Upper lobe of right lung (tissue), 1 donor: ENCODE results near the gene SPATS2. TPM values are rescaled to one million over a fixed set of nuclear protein-coding genes. Genes with fewer than 3 reads are reported as not detected.
"Not testable (repeated sequence)": the region's sequence is repeated elsewhere in the genome, so short reads cannot be mapped to it uniquely, and the experiment has no call there.

Experiments
- ATAC-seq: fragments of 200-7000 bp; cut with Tn5 transposase; one replicate; pipeline ENCODE4 v1.9.1; 2020; ENCODE audit warnings: mild to moderate bottlenecking, moderate library complexity
- DNase-seq: peaks from one replicate; pipeline ENCODE4 v3.0.0-alpha.2; 2020
- H3K27ac ChIP-seq: fragments of 200-600 bp; one replicate; pipeline ENCODE4 v1.8.0; 2022
- H3K27me3 ChIP-seq: fragments of 200-600 bp; one replicate; pipeline ENCODE4 v1.8.0; 2022; ENCODE audit warnings: mild to moderate bottlenecking
- H3K36me3 ChIP-seq: fragments of 200-600 bp; one replicate; pipeline ENCODE4 v1.8.0; 2022
- H3K4me1 ChIP-seq: fragments of 200-600 bp; one replicate; pipeline ENCODE4 v1.8.0; 2022
- H3K4me3 ChIP-seq: fragments of 200-600 bp; one replicate; pipeline ENCODE4 v1.8.0; 2022; ENCODE audit warnings: mild to moderate bottlenecking
- H3K9me3 ChIP-seq: fragments of 200-600 bp; one replicate; pipeline ENCODE4 v1.8.0; 2022
- intact Hi-C: fragments of 100-400 bp; cut with DNase I; formaldehyde crosslinking; loops from one replicate; pipeline ENCODE4 v1.11.0; 2022
- total RNA-seq: library from RNA; stranded (reverse); fragmentation: NEBNext Ultra II Directional; extraction: Animal tissue kit (Norgen Biotek cat#: 25700); gene quantifications from one replicate; pipeline ENCODE4 v1.2.1, GENCODE V29; 2021
- TF ChIP-seq, protein P1 (sequence below): fragments of 200-600 bp; IDR thresholded peaks from one replicate; pipeline ENCODE4 v1.8.0; 2022; ENCODE audit warnings: antibody characterized with exemption
- donor health status: DM: no; HTN: yes; CAD: no; lungs with severe emphysema.

Gene SPATS2
- total RNA-seq, 1 donor from 2014 or later = 12.6 TPM

DNA sequence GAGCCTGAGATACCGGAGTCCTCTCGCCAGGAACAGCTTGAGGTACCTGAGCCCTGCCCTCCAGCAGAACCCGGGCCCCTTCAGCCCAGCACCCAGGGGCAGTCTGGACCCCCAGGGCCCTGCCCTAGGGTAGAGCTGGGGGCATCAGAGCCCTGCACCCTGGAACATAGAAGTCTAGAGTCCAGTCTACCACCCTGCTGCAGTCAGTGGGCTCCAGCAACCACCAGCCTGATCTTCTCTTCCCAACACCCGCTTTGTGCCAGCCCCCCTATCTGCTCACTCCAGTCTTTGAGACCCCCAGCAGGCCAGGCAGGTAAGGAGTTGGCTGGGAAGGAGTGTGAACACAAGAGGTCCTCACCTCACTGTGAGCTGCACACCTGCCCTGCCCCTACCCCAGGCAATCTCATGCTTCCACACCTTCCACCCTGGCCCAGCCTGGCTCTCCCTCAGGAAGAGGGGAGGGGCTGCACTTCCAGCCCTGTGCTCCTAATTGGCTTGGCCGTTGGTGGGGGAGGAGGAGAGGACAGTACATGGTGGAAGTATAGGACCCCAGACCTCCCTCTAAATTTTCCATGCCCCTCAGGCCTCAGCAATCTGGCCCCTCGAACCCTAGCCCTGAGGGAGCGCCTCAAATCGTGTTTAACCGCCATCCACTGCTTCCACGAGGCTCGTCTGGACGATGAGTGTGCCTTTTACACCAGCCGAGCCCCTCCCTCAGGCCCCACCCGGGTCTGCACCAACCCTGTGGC is 36.5 kb upstream of the SPATS2 start:
- H3K36me3 ChIP-seq = no peaks in the 10 kb centered on the region
- ATAC-seq (no peak), DNase-seq (peak; percentile 55)
- no peak overlapping the region for H3K27ac ChIP-seq
- peaks cover 4% of the 10 kb centered on the region for H3K4me1 ChIP-seq
- no peak overlapping the region for H3K4me3 ChIP-seq
- TF ChIP-seq, protein P1, sequence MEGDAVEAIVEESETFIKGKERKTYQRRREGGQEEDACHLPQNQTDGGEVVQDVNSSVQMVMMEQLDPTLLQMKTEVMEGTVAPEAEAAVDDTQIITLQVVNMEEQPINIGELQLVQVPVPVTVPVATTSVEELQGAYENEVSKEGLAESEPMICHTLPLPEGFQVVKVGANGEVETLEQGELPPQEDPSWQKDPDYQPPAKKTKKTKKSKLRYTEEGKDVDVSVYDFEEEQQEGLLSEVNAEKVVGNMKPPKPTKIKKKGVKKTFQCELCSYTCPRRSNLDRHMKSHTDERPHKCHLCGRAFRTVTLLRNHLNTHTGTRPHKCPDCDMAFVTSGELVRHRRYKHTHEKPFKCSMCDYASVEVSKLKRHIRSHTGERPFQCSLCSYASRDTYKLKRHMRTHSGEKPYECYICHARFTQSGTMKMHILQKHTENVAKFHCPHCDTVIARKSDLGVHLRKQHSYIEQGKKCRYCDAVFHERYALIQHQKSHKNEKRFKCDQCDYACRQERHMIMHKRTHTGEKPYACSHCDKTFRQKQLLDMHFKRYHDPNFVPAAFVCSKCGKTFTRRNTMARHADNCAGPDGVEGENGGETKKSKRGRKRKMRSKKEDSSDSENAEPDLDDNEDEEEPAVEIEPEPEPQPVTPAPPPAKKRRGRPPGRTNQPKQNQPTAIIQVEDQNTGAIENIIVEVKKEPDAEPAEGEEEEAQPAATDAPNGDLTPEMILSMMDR = no peak
- H3K9me3 ChIP-seq = no peaks in the 10 kb centered on the region
- intact Hi-C loops = no loop called here
- H3K27me3 ChIP-seq = peaks cover 33% of the 10 kb centered on the region

DNA sequence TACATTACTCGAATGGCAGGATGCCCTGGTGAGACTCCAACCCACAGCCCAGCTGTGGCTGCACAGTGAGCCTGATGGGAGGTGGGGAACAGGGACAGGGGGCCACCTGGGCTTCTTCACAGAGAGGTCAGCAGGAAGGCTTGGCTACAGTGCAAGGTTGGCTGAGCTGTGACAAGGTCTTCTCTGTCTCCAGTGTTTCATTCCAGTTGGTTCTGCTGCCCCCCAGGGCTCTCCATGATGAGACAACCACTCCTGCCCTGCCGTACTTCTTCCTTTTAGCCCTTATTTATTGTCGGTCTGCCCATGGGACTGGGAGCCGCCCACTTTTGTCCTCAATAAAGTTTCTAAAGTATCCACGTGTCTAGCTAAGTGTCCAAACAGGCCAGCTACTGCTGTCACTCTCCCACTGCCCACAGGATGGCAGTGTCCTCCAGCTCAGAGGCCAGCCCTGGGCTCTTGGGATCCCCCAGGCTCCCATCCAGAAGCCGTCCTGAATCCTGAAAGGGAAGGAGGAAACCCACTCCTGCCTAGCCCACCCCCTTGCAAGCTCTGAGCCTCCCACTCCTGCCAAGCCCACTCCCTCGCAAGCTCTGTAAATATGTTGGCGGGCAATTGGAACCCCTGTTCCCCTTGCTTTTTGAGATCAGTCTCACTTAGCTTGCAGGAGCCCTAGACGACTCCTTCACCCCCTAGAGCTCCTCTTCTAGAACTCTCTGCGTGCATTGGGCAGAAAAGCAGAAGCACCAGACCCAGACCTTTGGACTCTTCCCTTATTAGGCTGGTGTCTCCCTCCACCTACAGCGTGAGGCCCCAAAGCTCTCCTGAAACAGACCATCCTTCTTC is 35.7 kb upstream of the SPATS2 start:
- peak; percentile 80 for DNase-seq
- no peak overlapping the region for H3K4me3 ChIP-seq
- peaks cover 8% of the 10 kb centered on the region for H3K4me1 ChIP-seq
- H3K27ac ChIP-seq = no peak overlapping the region
- H3K36me3 ChIP-seq = no peaks in the 10 kb centered on the region
- peak; percentile 92 for ATAC-seq
- intact Hi-C loops = no loop called here
- TF ChIP-seq, protein P1 = peak; percentile 70
- H3K27me3 ChIP-seq = peaks cover 41% of the 10 kb centered on the region
- no peaks in the 10 kb centered on the region for H3K9me3 ChIP-seq

DNA sequence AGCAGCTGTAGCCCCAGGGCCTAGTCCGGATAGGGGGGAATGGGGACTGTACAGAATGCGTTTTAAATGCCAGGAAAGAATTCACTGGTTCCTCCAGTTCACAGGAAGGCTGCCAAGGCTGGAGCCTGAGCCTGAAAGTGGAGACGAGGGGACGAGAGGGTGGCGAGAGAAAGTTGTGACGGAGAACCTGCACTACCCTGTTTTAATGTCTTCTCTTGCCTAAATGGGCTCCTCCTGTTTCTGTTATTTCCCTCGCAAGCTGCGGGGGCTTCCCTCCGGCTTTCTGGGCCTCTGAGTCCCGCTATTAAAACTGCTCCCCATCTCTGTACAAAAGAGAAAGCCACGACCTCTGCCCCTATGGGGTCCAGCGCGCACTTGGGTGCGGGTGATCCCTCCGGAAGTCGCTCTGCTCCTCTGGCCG is 34.8 kb upstream of the SPATS2 start:
- Histone ChIP-seq H3K27ac (no peak overlapping the region), H3K9me3 (no peaks in the 10 kb centered on the region), H3K4me1 (peaks cover 17% of the 10 kb centered on the region), H3K27me3 (peaks cover 49% of the 10 kb centered on the region), H3K4me3 (no peak overlapping the region), H3K36me3 (no peaks in the 10 kb centered on the region)
- intact Hi-C loops = no loop called here
- DNase-seq = peak; percentile 21
- TF ChIP-seq, protein P1 = no peak
- ATAC-seq = no peak

DNA sequence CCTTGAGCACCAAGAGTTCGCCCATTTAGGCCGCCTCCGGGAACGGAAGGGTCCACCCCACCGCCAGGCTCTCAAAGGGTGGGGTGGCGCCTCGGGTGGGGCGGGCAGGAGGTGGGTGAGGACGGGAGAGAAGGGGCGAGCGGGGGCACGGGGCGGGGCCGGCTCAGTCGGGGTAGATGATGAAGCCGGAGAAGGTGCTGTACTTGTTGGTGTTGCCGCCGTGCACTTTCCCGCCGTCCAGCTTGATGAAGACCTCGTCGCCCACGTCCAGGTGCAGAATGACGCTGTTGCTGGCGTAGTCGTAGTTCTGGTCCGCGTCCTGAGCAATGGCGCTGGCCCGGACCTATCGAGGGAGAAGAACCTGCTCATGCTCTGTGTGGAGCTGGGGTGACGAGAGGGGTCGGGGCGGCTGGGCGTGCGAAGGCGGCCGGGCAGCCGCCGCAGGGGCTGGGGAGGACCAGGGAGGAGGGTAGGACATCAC is 34.3 kb upstream of the SPATS2 start:
- no peak for ATAC-seq

DNA sequence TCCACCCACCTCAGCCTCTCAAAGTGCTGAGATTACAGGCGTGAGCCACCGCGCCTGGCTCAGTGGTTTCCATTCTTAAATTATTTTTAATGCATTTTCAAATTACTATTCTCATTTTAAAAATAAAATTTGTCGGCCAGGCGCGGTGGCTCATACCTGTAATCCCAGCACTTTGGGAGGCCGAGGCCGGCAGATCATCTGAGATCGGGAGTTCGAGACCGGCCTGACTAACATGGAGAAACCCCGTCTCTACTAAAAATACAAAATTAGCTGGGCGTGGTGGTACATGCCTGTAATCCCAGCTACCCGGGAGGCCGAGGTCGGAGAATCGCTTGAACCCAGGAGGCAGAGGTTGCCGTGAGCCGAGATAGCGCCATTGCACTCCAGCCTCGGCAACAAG is 33.5 kb upstream of the SPATS2 start:
- H3K27me3 ChIP-seq = peaks cover 57% of the 10 kb centered on the region
- DNase-seq = peak; percentile 11

More for the DNA sequence above, 34.3 kb upstream of the SPATS2 start:
- Histone ChIP-seq H3K36me3 (no peaks in the 10 kb centered on the region), H3K4me3 (no peak overlapping the region), H3K9me3 (no peaks in the 10 kb centered on the region), H3K4me1 (peaks cover 17% of the 10 kb centered on the region), H3K27ac (no peak overlapping the region), H3K27me3 (peaks cover 52% of the 10 kb centered on the region)
- TF ChIP-seq, protein P1 = no peak
- DNase-seq = peak; percentile 63
- intact Hi-C loops = no loop called here

DNA sequence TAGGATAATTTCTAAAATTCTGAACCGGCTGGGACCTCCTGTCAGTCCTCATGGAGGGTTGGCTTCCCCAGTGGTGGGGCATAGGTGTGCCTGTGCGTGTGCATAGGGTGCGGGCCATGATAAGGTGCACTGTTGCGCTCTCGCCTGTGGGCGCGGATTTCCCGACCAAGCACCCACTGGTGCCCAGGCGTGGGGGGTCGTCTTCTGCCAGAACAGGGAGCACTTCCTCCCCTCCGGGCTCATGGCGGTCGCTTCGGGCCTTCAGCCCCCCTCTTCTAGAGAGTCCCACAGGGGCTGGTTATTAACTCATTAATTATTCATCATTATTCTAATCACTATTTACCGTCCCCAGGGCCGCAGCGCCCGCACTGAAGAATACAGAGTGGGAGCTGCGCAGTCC is 33.0 kb upstream of the SPATS2 start:
- no peak overlapping the region for H3K27ac ChIP-seq
- H3K27me3 ChIP-seq = peaks cover 57% of the 10 kb centered on the region
- H3K4me1 ChIP-seq = peaks cover 17% of the 10 kb centered on the region
- intact Hi-C loops = no loop called here
- peak; percentile 50 for DNase-seq
- TF ChIP-seq, protein P1 = no peak
- H3K9me3 ChIP-seq = no peaks in the 10 kb centered on the region
- no peaks in the 10 kb centered on the region for H3K36me3 ChIP-seq
- ATAC-seq = no peak
- no peak overlapping the region for H3K4me3 ChIP-seq

More for the DNA sequence above, 33.5 kb upstream of the SPATS2 start:
- H3K4me3 ChIP-seq, H3K36me3 ChIP-seq, H3K27ac ChIP-seq, H3K9me3 ChIP-seq, intact Hi-C loops, ATAC-seq: not testable (repeated sequence)
- peaks cover 17% of the 10 kb centered on the region for H3K4me1 ChIP-seq
